HepG2 (cell line): ENCODE results near the gene NR2C1. TPM values are rescaled to one million over a fixed set of nuclear protein-coding genes. Genes with fewer than 3 reads are reported as not detected.

ENCODE experiments used
- ATAC-seq: fragments of 200-7000 bp; cut with Tn5 transposase; 3 replicates; pipeline ENCODE4 v1.9.1; 2020; ENCODE audit warnings: mild to moderate bottlenecking, moderate library complexity
- BruUV-seq: library from RNA; stranded (reverse); fragments of 400-500 nt; replicated peaks from 2 replicates; lab custom pipeline; 2021; lab: Mats Ljungman, UMichigan
- CTCF ChIA-PET: fragments of 300-600 bp; formaldehyde crosslinking; extraction: SDS; loops from one replicate; lab custom pipeline; 2021; ENCODE audit warnings: low total read pairs, inconsistent platforms, low intra/inter-chr PET ratio; lab: Yijun Ruan, JAX
- POLR2A ChIA-PET: fragments of 350-600 bp; sonication (Branson Sonifier 250); formaldehyde crosslinking; loops from one replicate; lab custom pipeline; 2020; ENCODE audit warnings: antibody characterized with exemption, inconsistent platforms; lab: Yijun Ruan, JAX
- DNase-seq: peaks from one replicate; pipeline ENCODE4 v3.0.0-alpha.2; 2015; ENCODE audit warnings: low spot score
- FAIRE-seq: peaks from 3 replicates; lab custom pipeline; 2011; peaks lifted over from hg19 to GRCh38; lab: Jason Lieb, UNC
- H2AFZ ChIP-seq: one replicate; pipeline ENCODE4 v1.6.1; 2011; ENCODE audit warnings: low read length, inconsistent platforms
- H3K27ac ChIP-seq: fragments of 300-600 bp; 3 replicates; pipeline ENCODE4 v1.8.0; 2011; ENCODE audit warnings: mixed run types, mild to moderate bottlenecking, mixed read lengths, low read length, inconsistent platforms; ENCODE audit not compliant: insufficient read depth; ENCODE audit errors: extremely low read length
- H3K27me3 ChIP-seq, 2 experiments: fragments of 200-600 bp in 1 of 2; 2 replicates in 1 of 2; 3 replicates in 1 of 2; pipeline versions ENCODE4 v1.6.0 to v1.8.0; 2011; ENCODE audit warnings: low read length in 2 of 2, mild to moderate bottlenecking in 2 of 2, moderate library complexity in 2 of 2, inconsistent platforms in 1 of 2; ENCODE audit not compliant: insufficient read depth in 2 of 2, control insufficient read depth in 1 of 2
- H3K36me3 ChIP-seq, 2 experiments: fragments of 200-600 bp in 1 of 2; replicated peaks in 1 of 2; 2 replicates in 1 of 2; 3 replicates in 1 of 2; pipeline versions ENCODE4 v1.5.1 to v1.8.0; 2011; ENCODE audit warnings: low read length in 2 of 2, inconsistent platforms in 1 of 2; ENCODE audit not compliant: insufficient read depth in 2 of 2, control insufficient read depth in 1 of 2
- H3K4me1 ChIP-seq: 2 replicates; pipeline ENCODE4 v1.5.1; 2012; ENCODE audit warnings: low read length, inconsistent platforms; ENCODE audit not compliant: insufficient read depth
- H3K4me2 ChIP-seq: 2 replicates; pipeline ENCODE4 v1.6.0; 2011; ENCODE audit warnings: low read depth, low read length, inconsistent platforms
- H3K4me3 ChIP-seq, 3 experiments: fragments of 200-600 bp in 1 of 3; sonication (generic), shearing (Covaris generic) in 1 of 3; replicated peaks in 1 of 3; 2 replicates each; pipeline ENCODE4 v1.5.1; 2011 to 2016; ENCODE audit warnings: low read length in 3 of 3, inconsistent platforms in 2 of 3, low read depth in 2 of 3, mild to moderate bottlenecking in 2 of 3, control low read depth in 1 of 3, mixed read lengths in 1 of 3; ENCODE audit not compliant: insufficient read depth in 1 of 3
- H3K79me2 ChIP-seq: one replicate; pipeline ENCODE4 v1.6.1; 2011; ENCODE audit warnings: low read length, inconsistent platforms; ENCODE audit not compliant: insufficient read depth
- H3K9ac ChIP-seq: 2 replicates; pipeline ENCODE4 v1.6.0; 2011; ENCODE audit warnings: mild to moderate bottlenecking, low read depth, low read length, inconsistent platforms; ENCODE audit not compliant: insufficient read depth
- H3K9me3 ChIP-seq: 2 replicates; pipeline ENCODE4 v1.5.1; 2012; ENCODE audit warnings: mild to moderate bottlenecking, low read length
- H4K20me1 ChIP-seq: 2 replicates; pipeline ENCODE4 v1.6.0; 2011; ENCODE audit warnings: inconsistent platforms, mild to moderate bottlenecking, low read length, moderate library complexity; ENCODE audit not compliant: insufficient read depth
- DPF2 ChIP-seq: sonication (generic); formaldehyde crosslinking; IDR thresholded peaks from 2 replicates; pipeline ENCODE4 v1.4.0; 2020; ENCODE audit warnings: mild to moderate bottlenecking, low read depth, missing genetic modification reagents, borderline replicate concordance
- POLR2A ChIP-seq, 2 experiments: IDR thresholded peaks; 2 replicates each; pipeline ENCODE4 v1.6.1; 2011; ENCODE audit warnings: low read depth in 2 of 2, low read length in 2 of 2, mild to moderate bottlenecking in 1 of 2, moderate library complexity in 1 of 2; ENCODE audit not compliant: insufficient read depth in 1 of 2
- ZFY ChIP-seq: sonication (generic); formaldehyde crosslinking; IDR thresholded peaks from 2 replicates; pipeline ENCODE4 v1.4.0; 2020; ENCODE audit warnings: missing genetic modification reagents
- ZNF17 ChIP-seq: sonication (generic); formaldehyde crosslinking; IDR thresholded peaks from 2 replicates; pipeline ENCODE4 v1.5.0; 2020; ENCODE audit warnings: mild to moderate bottlenecking, missing genetic modification reagents
- ZNF3 ChIP-seq: IDR thresholded peaks from 2 replicates; pipeline ENCODE4 v1.7.0; 2017; ENCODE audit warnings: inconsistent platforms
- ZNF670 ChIP-seq: sonication (generic); formaldehyde crosslinking; IDR thresholded peaks from 2 replicates; pipeline ENCODE4 v1.8.0; 2022; ENCODE audit warnings: mild to moderate bottlenecking, missing genetic modification reagents, borderline replicate concordance
- WGBS: methylation state at CpG from one replicate; pipeline ENCODE4 v1.1.6; 2017; ENCODE audit warnings: low lambda C conversion rate; 5-methylcytosine and 5-hydroxymethylcytosine counted together
- in situ Hi-C: cut with HindIII; loops from 2 replicates; pipeline ENCODE4 v1.10.0; 2017; ENCODE audit warnings: low pct_unique_long_range_greater_than_20kb; ENCODE audit not compliant: extremely low pct_ligation_motif_present
- intact Hi-C: fragments of 100-400 bp; cut with micrococcal nuclease; formaldehyde crosslinking; loops from one replicate; pipeline ENCODE4 v1.10.0; 2022; ENCODE audit not compliant: unreplicated experiment
- polyA plus RNA-seq, 8 experiments: library from polyadenylated mRNA; depleted of rRNA in 3 of 8; stranded (reverse) in 7 of 8; unstranded in 1 of 8; fragments of >200 nt; fragmentation: Illumina TruSeq in 4 of 8; extraction: Trizol in 4 of 8; gene quantifications; 2 replicates each; pipeline versions ENCODE4 v1.2.1 to v1.2.3, GENCODE V29; 2011 to 2016; ENCODE audit warnings: low read depth in 4 of 8, missing spikeins in 1 of 8, mixed read lengths in 1 of 8; ENCODE audit not compliant: insufficient read depth in 1 of 8
- total RNA-seq, 5 experiments: library from RNA; depleted of rRNA; stranded (reverse); fragments of >200 nt; fragmentation: Illumina TruSeq; extraction: Trizol; gene quantifications; 2 replicates each; pipeline ENCODE4 v1.2.3, GENCODE V29; 2016; ENCODE audit warnings: low read depth in 1 of 5
- TF ChIP-seq, protein P1 (sequence below): sonication (generic); formaldehyde crosslinking; IDR thresholded peaks from 2 replicates; pipeline ENCODE4 v1.4.0; 2020; ENCODE audit warnings: missing genetic modification reagents, mild to moderate bottlenecking, borderline replicate concordance
- TF ChIP-seq, protein P2 (sequence below): sonication (generic); formaldehyde crosslinking; IDR thresholded peaks from 2 replicates; pipeline ENCODE4 v1.8.1; 2023; ENCODE audit warnings: mild to moderate bottlenecking, missing genetic modification reagents, borderline replicate concordance

Gene NR2C1
- total and polyA plus RNA-seq, 2 of the 13 experiments (the other 11 are each of a cell fraction or from before 2014, with no cell fraction given) = 38.0 to 70.8 TPM

DNA sequence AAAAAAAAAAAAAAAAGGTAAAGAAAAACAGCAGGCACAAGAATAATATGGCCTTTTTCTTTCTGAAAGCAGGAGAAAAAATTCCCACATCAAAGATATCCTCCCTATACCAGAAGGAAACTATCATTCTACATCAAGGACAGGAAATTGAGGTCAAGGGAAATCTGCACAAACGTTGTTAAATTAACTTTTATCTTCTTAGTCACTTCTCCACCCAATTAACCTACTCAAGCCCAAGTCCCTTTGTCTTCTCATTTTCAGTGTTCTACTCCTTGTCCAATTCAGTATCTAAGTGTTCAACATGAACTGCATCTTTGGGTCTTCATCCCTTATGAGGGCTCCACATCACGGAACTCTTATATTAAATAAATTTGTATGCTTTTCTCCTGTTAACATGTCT is 85.6 kb downstream of the NR2C1 start (continued):
- TF ChIP-seq, protein P1, sequence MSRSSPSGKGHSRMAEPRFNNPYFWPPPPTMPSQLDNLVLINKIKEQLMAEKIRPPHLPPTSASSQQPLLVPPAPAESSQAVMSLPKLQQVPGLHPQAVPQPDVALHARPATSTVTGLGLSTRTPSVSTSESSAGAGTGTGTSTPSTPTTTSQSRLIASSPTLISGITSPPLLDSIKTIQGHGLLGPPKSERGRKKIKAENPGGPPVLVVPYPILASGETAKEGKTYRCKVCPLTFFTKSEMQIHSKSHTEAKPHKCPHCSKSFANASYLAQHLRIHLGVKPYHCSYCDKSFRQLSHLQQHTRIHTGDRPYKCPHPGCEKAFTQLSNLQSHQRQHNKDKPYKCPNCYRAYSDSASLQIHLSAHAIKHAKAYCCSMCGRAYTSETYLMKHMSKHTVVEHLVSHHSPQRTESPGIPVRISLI = no peak
- no peak for TF ChIP-seq ZNF670
- TF ChIP-seq POLR2A (IDR thresholded peaks at IDR 0.05; ENCODE audit: insufficient read depth in 1 of 2, low read depth in 2 of 2, low read length in 2 of 2) = no peak
- TF ChIP-seq DPF2 = no peak

DNA sequence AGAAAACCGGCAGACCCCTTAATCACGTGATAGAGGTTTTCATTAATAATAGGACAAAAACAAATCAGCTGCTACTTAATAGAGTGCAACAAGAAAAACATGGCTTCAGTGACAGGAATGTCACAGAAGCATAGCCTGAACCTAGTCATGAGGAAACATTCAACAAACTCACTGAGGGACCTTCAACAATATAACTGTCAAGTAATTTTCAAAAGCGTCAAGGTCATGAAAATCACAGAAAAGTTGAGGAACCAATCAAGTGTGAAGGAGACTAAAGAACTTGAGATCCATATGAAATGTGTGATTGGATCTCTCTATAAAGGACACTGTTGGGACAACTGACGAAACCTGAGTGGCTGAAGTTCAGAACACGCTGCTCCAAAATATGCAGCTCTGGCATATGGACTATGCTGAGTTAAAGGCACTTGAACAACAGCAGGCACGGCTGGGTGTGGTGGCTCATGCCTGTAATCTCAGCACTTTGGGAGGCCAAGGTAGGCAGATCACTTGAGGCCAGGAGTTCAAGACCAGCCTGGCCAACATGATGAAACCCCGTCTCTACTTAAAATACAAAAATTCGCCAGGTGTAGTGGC is 86.2 kb downstream of the NR2C1 start:
- intact Hi-C loops = no loop called here
- no peaks in the 10 kb centered on the region for H4K20me1 ChIP-seq
- WGBS = 86% methylated on average over 8 of the region's 8 CpGs
- in situ Hi-C loops = no loop called here
- no peak overlapping the region for H3K27ac ChIP-seq
- peaks cover 3% of the 10 kb centered on the region for H3K79me2 ChIP-seq
- ChIA-PET POLR2A (no interaction called here), CTCF (no interaction called here)
- DNase-seq = no peak
- no peak overlapping the region for H3K9ac ChIP-seq
- H3K27me3 ChIP-seq = no peaks in the 10 kb centered on the region
- H2AFZ ChIP-seq = no peak overlapping the region
- peaks cover 2 to 28% of the 10 kb centered on the region in 2 experiments for H3K36me3 ChIP-seq
- TF ChIP-seq ZNF17 (CRISPR knock-in tag) (no peak), ZFY (no peak), ZNF3 (no peak)
- TF ChIP-seq, protein P2, sequence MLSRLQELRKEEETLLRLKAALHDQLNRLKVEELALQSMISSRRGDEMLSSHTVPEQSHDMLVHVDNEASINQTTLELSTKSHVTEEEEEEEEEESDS = no peak
- H3K4me3 ChIP-seq = no peak overlapping the region
- no peak for FAIRE-seq
- no peaks in the 10 kb centered on the region for H3K9me3 ChIP-seq
- H3K4me1 ChIP-seq = no peaks in the 10 kb centered on the region
- no peak overlapping the region for H3K4me2 ChIP-seq
- BruUV-seq = no TSS peak
- ATAC-seq = no peak
